Stimulated activated CD4-positive, alpha-beta T cell treated with anti-CD3 and anti-CD28 coated beads, Interleukin-1b, Interleukin-23, amount 100 ng/mL, for 48 hours (primary cell): ENCODE data around the gene ZDHHC7.
A peak's percentile ranks its signal among the peaks of the same experiment; 100 is the strongest.

ENCODE experiments used
- DNase-seq: peaks from one replicate; pipeline ENCODE4 v3.0.0-alpha.2; 2020

Gene ZDHHC7

GRCh38 chr16:84933774-84934631 lies 77.3 kb downstream of the ZDHHC7 start:
- DNase-seq, result no peak

GRCh38 chr16:84932681-84933080 lies 78.7 kb downstream of the ZDHHC7 start:
- DNase-seq, result no peak

DNA sequence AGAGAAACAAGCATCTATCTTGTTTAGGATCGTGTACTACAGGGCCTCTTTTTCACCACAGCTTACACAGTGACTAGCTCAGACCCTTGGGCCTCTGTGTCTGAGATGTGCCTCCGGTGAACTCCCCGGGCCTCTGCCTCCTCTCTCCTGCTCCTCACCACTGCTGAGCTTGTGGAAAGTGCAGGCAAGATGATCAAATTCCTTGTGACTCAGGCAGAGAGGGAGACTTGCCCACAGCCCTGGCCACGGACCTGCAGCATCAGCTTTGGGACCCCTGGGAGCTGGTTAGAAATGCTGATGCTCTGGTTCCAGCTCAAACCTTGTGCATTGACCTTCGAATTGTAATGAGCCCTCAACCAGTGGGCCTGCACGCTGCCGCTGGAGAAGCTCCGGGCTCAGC lies 79.8 kb downstream of the ZDHHC7 start:
- no peak for DNase-seq

GRCh38 chr16:84931107-84931494 lies 80.2 kb downstream of the ZDHHC7 start:
- no peak for DNase-seq

DNA sequence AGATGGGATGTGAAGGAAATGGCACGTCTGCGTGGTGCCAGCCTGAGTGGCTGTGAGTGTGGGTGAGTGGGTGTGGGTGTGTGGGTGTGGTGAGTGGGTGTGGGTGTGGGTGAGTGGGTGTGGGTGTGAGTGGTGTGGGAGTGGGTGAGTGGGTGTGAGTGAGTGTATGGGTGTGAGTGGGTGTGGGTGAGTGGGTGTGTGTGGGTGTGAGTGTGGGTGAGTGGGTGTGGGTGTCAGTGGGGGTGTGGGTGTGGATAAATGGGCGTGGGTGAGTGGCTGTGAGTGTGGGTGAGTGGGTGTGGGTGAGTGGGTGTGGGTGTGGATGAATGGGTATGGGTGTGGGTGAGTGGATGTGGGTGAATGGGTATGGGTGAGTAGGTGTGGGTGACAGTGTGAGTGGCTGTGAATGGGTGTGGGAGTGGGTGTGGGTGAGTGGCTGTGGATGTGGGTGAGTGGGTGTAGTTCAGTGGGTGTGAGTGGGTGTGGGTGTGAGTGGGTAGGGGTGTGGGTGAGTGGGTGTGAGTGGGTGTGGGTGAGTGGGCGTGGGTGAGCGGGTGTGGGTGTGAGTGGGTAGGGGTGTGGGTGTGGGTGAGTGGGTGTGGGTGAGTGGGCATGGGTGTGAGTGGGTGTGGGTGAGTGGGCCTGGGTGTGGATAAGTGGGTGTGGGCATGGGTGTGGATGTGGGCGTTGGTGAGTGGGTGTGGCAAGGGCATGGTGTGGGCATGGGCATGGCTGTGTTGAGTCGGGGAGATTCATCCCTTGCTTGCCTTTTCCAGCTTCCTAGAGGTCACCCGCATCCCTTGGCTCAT lies 80.8 kb downstream of the ZDHHC7 start:
- DNase-seq, result no peak

DNA sequence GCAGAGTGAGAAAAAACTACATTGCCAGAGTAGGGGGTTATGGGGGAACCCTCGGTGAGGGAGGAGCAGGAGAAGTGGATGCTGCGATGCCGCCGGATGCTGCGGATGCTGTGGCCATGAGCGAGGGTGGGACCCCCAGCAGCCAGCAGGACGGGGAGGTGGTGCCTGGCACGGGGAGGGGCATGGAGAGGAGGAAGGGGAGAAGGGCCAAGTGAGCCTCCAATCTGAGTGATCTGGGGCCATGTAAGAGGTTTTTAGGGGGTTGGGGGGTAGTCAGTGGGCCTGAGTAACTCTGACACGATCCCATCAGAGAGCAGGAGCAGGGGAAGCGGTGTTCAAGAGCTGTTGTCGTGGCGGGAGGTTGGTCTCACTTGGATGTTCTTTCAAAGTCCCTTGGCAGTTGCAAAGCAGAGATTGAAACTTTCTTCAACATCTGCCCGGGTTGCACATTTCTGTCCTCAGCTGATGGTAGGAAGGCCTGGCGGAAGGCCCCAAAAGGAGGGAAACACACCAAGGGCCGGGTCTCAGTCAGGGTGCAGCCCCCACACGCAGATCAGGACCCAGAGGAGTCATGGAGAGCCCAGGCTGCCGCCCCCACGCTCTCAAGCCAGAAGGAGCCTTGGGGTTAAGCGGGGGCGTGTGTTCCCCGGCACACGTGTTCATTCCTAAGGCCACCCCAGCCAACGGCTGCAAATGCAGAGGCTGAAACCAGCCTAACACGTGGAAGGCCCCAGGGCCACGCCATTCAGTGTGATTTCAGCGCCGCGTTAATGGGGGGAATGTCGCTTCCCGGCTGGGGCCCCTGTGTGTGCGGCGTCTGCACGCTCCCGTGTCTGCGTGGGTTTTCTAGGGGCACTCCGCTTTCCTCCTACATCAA lies 81.7 kb downstream of the ZDHHC7 start:
- DNase-seq, result no peak

- DNase-seq, result no peak
Measured at GRCh38 chr16:84928679-84929420, 82.5 kb downstream of the ZDHHC7 start.

- DNase-seq, result no peak
Measured at GRCh38 chr16:84927621-84928591, 83.4 kb downstream of the ZDHHC7 start.

DNA sequence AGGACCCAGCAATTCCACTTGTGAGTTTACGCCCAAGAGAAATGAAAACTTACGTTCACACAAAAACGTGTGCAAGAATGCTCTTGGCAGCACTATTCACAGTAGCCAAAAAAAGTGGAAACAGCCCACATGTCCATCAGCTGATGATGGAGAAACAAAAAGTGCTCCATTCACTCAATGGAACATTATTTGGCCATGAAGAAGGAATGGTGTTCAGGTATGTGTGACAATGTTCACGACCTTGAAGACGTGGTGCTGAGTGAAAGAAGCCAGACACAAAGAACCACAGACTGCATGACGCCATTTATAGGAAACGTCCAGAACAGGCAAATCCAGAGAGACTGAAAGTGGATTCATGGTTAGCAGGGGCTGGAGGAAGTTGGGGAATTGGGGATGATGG lies 84.9 kb downstream of the ZDHHC7 start:
- DNase-seq, result no peak

GRCh38 chr16:84925773-84926372 lies 85.5 kb downstream of the ZDHHC7 start:
- no peak for DNase-seq

DNA sequence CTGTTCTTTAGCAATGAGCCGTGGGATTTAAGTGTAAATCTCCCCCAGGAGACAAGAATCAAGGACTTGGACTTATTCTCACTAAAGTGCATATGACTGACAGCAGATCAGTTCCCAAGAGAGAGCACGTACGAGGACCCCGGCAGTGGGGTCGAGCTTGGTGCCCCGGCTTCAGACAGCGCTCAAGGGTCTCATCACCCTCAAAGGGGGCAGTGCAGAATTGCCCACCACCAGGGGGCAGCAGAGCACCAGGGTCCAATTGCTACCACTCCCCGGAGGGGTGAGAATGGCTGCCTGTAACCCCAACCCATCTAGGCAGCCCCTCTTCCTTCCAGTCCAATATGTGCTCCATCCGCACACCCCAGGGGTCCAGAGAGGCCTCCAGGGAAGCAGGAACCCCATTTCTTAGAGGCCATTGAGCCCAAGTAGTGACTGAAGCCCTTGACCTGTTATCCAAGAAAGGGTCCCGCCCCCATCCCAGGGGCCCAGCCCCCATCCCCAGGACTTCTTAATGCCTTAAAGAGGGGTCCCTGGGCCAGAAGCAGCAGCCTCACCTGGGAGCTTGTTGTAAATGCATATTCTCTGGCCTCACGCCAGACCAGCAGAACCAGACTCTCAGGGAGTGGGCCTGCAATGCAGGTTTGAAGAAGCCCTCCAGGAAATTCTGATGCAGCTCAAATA lies 86.1 kb downstream of the ZDHHC7 start:
- peak; percentile 62 for DNase-seq

DNA sequence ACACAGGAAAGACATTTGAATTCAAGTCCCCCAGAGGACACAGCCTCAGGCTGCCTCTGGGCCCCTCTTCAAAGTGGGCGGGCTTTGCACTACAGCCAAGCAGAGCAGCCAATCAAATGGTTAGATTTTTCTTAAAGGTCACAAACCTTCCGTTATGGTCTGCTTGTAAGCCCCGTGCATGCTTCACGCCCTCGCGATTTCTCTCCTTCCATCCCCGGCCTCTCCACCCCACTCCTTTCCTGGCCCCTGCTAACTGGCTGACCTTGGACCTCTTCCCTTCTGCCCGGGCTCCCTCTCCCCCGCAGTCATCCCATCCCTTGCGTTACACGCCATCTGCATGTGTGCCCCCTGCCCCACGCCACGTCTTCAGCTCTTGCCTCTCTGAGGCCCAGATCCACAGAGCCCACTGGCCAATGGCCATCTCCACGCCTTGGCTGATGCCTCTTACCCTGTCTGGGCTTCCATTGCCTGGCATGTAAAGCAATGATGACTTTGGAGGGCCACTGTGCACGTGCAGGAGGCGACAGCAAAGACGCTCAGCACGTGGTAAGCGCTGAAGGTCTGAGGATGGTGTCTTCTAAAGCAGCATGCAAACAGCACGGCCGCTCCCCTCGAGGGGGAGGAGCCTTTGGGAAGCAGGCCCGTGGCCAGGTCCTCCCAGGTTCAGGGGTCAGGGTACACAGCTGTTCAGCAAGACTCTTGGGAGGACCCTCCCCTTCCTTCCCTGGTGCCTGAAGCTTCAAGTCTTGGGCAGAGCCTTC lies 86.8 kb downstream of the ZDHHC7 start:
- no peak for DNase-seq
